Stimulated activated CD8-positive, alpha-beta memory T cell treated with anti-CD3 and anti-CD28 coated beads, Interleukin-4, amount 100 ng/mL, for 1 hour (primary cell): ENCODE results near the gene DKKL1.
"Not testable (repeated sequence)": the region's sequence is repeated elsewhere in the genome, so short reads cannot be mapped to it uniquely, and the experiment has no call there.

ENCODE experiments used
- DNase-seq, 2 donors: peaks; one replicate each; pipeline ENCODE4 v3.0.0-alpha.2; 2020; ENCODE audit warnings: low read depth in 2 of 2, low spot score in 1 of 2

DKKL1 gene

DNA sequence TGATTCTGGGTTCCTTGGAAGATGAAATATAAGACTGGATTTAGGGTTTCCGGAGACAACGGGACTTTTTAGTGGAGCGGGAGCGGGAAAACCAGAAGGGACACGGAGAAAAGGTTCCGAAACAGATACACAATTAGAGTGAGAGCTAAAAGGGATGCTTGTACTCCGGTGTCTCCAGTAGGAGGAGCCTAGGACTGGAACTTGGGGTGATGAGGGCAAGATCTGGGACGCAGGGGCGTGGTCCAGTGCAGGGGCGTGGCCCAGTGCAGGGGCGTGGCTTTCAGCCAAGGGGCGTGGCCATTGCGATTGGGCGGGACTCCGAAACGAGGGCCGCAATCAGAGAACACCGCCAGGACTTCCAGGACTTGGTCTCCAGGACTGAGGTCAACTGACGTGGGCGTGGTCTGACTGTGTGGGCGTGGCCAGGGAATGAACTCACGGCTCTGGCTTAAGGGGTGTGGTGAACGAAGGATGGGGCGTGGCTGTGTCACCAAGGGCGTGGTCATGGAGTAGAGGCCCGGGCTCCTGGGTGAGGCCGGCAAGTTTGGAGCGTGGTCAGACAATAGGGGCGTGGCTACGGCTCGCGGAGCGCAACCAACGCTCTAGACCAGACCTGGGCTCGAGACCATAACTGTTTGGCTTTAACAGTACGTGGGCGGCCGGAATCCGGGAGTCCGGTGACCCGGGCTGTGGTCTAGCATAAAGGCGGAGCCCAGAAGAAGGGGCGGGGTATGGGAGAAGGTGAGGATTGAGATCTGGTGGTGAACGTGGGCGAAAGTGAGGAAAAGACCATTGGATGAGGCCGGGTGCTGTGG is at the start of gene DKKL1:
Gene DKKL1, plus strand, starts transcription at position 610 of the 815 bp plus-strand sequence. Its CDS starts 122 bp downstream, at position 732.
- peak; percentile 14 to 41 for DNase-seq

DNA sequence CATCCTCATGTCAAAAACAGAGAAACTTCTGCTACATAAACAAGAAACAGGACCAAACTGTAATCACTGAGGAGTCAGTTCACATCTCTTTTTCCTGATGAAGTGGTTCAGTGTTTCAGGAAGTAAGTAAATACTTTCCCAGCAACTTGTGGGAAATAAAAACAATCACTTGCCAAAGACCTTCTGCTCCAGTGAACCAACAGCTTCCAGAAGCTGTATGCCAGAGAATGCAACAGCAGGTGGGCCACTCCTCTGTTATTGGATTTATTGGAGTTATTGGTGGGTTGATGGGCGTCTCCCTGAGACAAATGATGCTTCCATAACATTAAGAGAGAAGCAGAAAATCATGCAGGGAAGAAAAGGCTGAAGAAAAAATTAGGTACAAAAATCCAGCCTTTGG is 48.6 kb upstream of the DKKL1 start:
- no peak for DNase-seq

DNA sequence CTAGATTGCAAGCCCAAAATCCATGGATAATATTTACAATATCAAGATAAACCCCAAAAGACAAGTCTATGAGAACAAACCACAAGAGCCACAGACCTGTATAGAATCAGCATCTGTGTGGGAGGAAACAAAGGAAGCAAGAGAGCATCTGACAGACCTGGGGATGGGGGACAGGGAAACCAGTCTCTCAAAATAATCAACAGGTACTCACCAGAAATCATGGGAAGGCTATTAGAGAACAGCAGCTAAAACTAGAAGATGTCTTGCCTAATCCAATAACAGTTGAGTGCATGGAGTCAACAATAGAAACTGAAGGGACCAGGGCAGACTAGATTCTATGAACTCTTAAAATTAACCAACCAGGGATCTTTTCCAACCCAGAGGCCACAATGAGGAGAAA is 47.4 kb upstream of the DKKL1 start:
- no peak for DNase-seq

DNA sequence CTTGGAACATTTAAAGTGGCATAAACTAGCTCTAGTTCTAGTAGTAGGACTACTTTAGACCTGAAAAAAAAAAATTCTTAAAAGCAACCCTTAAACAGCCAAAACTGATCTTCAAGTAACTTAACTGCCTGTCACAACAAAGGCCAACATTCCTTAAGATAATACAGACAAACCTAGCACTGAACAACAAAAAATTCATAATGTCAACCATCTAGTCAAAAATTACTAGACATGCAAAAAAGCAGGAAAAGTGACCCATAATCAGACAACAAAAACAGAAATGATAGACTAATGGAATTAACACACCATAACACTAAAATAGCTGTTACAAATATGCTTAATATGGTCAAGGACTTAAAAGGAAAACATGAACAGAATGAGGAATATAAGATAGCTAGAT is 45.4 kb upstream of the DKKL1 start:
- DNase-seq, result no peak

DNA sequence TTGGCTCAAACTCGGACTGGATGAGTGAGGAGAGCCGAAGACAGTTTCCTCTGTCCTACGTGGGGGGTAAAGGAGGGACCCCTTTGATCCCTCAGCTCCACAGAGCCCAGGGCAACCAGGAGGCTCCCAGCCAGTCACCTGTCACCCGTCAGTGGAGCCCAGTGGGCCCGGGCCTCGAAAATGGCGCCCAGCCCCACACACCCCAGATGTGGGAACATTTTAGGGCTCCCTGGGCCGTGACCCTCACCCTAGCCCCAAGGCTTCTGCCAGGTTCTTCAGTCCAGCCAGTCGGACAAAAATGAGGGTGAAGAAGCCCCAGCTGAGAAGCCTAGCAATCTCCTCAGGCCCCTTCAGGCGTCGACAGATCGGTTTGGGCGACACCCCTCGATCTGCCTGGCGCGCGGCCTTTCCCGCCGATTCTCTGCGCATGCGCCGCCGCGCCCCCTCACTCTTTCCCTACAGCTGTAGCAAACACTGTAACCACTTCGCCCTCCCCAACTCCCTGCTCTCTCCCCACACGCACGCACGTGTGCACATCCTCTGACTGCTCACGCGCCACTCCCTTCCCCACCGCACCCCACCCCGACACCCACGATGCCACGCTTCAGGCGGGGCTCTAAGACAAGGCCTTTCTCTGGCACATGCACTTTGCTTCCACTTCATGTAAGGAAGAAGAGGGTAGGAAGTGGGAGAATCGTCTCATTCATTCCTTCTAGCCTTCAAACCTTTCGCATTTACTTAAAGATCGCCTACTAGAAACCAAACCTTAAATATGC is 38.7 kb upstream of the DKKL1 start, which contains the start of gene SLC6A16:
Gene SLC6A16, minus strand, starts transcription at position 391 of the 776 bp plus-strand sequence. CDS start 13,844 bp downstream, outside the sequence.
- no peak for DNase-seq

DNA sequence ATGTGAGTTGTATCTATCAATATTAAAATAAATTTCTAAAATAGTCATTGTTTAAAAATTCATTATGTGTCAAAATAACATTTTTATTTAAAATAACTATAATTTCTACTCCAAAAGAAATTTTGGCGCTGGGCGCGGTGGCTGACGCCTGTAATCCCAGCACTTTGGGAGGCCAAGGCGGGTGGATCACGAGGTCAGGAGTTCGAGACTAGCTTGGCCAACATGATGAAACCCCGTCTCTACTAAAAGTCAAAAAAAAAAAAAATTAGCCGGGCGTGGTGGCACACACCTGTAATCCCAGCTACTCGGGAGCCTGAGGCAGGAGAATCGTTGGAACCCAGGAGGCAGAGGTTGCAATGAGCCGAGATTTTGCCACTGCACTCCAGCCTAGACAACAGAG is 37.9 kb upstream of the DKKL1 start:
- not testable (repeated sequence) for DNase-seq

DNA sequence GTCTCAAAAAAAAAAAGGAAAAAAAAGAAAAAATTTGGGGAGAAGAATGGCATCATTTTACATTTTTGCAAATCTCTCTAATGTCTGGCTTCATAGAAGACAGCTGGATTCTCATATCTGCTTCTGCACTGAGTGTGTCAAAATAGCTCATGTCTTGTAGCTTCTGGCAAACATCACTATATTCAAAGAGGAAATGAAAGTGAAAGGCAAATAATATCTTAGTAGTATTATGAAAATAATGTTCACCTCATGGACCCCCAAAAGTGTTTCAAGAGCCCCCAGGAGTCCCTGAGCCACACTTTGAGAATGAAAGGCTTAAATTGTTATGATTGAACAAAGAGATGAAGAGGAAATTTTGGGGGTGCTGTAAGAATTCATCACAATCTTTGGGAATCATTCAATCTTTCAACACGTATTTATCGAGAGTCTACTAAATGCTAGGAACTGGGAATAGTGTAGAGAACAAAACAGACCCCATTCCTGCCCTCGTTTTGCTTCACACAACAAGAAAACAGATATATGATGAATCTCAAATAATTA is 37.4 kb upstream of the DKKL1 start:
- DNase-seq, result no peak

DNA sequence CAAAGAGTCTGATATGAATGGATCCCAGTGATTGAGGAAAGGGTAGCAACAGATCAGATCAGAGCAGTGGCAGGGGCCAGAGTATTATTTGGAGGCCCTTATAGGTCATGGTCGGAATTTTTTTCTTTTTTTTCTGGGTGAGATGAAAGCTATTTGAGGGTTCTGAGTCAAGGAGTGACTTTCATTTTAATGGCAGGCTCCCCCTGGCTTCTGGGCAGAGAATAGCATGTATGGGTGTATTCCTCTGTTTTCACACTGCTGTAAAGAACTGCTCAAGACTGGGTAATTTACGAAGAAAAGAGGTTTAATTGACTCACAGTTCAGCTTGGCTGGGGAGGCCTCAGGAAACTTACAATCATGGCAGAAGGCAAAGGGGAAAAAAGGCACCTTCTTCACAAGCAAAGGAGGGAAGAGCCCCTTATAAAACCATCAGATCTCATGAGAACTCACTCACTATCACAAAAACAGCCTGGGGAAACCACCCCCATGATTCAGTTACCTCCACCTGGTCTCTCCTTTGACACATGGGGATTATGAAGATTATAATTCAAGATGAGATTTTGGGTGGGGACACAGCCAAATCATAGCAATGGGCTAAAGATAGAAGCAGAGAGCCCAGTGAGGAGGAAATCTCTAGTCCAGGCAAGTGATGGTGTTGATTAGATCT is 35.7 kb upstream of the DKKL1 start:
- DNase-seq, result peak in 1 of 2 donors; percentile 13

DNA sequence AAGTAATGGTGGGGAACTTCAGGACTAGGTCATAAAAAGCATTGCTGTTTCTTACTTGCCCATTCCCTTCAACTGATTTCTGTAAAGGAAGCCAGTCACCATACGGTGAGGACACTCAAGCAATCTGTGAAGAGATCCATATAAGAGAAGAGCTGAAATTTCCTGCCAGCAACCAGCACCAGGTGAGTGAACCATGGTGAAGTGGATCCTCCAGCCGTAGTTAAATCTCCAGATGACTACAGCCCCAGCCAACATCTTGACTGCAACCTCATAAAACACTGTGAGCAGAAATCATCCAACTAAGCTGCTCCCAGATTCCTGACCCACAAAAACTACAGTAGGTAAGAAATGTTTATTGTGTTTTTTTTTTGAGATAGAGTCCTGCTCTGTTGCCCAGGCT is 34.9 kb upstream of the DKKL1 start:
- no peak for DNase-seq

DNA sequence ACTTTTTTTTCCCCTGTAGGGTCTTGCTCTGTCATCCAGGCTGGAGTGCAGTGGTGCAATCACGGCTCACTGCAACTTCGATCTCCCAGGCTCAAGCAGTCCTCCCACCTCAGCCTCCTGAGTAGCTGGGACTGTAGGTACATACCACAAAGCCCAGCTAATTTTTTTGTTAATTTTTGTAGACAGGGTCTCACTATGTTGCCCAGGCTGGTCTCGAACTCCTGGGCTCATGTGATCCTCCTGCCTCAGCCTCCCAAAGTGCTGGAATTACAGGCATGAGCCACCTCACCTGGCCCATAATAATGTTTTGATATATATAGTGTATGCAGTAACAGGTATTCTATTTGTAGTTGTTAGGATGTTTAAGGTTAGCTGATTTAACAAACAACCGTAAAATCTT is 32.5 kb upstream of the DKKL1 start:
- DNase-seq, result not testable (repeated sequence)

DNA sequence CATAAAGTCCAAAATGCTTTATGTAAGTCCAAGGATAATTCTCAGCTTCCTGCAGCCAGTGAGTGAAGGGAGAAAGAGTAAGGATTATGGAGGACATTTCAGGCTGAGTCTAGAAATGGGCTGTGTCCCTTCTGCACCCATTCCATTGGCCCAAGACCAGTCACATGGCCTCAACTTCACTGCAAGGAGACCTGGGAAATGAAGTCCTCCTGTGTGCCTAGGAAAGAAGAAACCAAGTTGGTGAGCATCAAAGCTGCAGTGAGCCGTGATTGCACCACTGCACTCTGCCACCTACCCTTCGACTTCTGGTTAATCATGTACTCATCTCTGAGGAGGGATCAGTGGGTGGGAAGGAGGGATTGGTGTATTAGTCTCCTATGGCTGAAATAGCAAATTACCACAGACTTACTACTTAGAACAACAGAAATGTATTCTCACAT is 32.0 kb upstream of the DKKL1 start:
- DNase-seq, result peak in 1 of 2 donors; percentile 18

DNA sequence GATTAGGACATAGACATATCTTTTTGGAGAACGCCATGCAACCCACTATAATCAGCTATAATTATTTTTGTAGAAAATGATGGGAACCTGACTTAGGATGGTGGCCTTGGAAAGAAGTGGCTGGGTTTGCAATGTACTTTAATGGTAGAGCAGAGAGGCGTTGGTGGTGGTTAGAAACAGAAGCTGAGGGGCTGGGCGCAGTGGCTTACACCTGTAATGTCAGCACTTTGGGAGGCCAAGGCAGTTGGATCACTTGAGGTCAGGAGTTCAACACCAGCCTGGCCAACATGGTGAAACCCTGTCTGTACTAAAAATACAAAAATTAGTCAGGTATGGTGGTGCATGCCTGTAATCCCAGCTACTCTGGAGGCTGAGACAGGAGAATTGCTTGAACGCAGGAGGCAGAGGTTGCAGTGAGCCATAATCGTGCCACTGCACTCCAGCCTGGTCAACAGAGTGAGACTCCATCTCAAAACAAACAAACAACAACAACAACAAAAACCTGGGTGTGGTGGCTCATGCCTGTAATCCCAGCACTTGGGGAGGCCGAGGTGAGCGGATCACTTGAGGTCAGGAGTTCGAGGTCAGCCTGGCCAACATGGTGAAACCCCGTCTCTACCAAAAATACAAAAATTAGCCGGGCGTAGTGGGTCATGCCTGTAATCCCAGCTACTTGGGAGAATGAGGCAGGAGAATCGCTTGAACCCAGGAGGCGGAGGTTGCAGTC is 30.8 kb upstream of the DKKL1 start:
- not testable (repeated sequence) for DNase-seq

DNA sequence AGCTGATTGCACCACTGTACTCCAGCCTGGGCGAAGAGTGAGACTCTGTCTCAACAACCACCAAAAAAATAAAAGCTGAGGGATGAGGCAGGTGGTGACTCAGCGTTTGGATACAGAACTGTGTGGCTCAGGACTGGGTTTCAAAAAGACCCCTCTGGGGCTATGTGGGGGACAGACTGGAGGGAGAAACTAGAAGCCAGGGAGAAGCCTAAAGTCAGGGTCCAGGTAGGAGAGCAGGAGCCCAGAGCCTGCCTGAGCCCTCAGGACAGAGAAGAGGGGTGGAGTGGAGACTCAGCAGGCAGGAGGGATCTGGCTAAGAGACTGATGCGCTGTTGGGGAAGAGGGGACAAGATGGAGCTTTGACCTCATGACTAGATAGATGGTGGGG is 30.3 kb upstream of the DKKL1 start:
- DNase-seq, result no peak

DNA sequence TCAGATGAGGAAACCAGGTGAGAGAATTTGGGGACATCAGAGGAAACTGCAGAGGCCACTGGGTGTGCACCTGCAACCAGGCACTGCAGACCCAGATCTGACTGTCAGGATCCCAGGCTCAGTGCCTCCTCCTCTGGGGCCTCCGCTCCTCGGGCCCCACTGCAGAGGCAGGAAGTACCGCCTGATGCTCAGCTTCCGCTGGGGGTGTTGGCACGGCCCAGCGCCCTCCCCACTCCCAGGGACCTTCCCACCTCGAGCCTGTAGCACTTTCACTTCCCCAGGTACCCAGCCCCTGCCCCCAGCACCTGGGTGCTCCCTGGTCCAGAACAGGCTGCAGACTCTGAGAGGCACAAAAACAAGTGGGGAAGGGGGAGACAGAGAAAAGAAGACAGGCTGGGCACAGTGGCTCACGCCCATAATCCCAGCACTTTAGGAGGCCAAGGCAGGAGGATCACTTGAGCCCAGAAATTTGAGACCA is 29.8 kb upstream of the DKKL1 start:
- DNase-seq, result peak in 1 of 2 donors; percentile 52

DNA sequence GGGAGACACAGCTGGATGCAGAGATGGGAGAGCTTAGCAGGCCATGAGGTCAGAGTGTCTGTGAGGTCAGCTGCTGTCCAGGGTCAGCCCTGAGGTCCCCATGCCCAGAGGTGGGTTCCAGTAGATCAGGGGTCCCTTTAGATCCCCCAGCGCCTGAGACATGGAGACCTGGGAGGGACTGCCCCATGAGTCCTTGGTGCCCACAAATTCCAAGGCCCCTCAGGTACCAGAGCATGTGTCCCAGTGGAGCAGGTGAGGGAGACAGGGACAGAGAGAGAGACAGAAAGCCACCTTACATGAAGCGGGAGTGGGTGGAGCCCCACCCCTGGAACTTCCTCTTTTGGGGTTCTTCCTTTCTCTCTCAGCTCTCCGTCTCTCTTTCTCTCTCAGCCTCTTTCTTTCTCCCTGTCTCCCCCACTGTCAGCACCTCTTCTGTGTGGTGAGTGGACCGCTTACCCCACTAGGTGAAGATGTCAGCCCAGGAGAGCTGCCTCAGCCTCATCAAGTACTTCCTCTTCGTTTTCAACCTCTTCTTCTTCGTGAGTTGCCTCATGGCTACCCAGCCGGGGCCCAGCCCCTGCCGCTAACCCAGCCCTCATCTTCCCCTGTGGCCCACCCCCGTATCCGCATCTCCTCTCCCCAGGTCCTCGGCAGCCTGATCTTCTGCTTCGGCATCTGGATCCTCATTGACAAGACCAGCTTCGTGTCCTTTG is 28.4 kb upstream of the DKKL1 start, which contains the start of gene CD37:
Gene CD37, plus strand, starts transcription at position 336 of the 713 bp plus-strand sequence. Its CDS starts 135 bp downstream, at position 471.
- peak in 1 of 2 donors; percentile 29 for DNase-seq

DNA sequence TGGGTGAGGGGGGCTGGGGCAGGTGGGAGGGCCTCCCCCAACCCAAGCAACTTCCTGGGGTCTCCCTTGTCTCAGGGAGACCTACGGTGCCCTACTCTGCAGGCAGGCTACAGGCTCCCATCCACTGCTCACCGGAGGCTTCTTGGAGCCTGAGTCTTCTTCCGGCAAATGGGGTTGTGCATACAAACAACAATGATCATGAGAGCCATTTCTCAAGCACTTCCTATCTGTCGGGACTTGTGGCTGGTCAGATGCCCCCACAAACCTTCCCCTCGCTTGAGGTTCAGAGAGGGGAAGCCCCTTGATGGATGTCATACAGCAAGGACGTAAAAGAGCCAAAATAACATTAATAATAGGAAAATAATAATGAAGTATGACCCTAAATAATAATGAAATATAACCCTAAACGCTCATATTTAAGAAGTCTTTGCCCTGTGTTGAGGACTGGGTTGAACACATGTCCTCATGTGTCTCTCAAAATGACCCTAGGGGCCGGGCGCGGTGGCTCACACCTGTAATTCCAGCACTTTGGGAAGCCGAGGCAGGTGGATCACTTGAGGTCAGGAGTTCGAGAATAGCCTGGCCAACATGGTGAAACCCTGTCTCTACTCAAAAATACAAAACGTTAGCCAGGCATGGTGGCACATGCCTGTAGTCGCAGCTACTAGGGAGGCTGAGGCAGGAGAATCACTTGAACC is 27.7 kb upstream of the DKKL1 start:
- DNase-seq, result no peak

DNA sequence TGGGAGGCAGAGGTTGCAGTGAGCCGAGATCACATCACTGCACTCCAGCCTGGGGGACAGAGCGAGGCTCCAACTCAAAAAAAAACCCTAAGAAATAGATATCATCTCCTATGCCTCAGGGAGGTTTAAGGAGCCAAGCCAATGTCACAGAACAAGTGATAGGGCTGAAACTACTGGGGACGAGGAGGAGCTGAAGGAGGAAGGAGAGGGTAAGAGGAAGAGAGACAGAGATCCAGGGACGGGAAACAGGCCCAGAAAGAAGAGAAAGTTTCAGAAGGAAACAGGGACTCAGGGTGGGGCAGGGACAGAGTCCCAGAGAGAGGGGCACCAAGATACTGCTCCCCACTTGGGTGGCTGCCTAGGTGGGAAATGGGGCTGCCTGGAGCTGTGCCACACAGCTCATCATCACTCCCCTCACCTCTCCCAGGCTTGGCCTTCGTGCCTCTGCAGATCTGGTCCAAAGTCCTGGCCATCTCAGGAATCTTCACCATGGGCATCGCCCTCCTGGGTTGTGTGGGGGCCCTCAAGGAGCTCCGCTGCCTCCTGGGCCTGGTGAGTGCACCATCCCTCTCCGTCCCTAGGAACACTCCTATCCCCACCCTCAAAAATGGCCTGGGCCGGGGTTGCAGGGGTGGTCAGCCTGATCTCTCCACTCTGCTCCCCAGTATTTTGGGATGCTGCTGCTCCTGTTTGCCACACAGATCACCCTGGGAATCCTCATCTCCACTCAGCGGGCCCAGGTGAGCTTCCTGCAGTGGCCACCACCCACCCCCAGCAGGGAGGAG is 27.0 kb upstream of the DKKL1 start:
- DNase-seq, result no peak
